ENCODE data around the gene PAX3. TPM values are rescaled to one million over a fixed set of nuclear protein-coding genes. Genes with fewer than 3 reads are reported as not detected.

The PAX3 gene
- total RNA-seq, 1 donor from 2014 or later: not detected

DNA sequence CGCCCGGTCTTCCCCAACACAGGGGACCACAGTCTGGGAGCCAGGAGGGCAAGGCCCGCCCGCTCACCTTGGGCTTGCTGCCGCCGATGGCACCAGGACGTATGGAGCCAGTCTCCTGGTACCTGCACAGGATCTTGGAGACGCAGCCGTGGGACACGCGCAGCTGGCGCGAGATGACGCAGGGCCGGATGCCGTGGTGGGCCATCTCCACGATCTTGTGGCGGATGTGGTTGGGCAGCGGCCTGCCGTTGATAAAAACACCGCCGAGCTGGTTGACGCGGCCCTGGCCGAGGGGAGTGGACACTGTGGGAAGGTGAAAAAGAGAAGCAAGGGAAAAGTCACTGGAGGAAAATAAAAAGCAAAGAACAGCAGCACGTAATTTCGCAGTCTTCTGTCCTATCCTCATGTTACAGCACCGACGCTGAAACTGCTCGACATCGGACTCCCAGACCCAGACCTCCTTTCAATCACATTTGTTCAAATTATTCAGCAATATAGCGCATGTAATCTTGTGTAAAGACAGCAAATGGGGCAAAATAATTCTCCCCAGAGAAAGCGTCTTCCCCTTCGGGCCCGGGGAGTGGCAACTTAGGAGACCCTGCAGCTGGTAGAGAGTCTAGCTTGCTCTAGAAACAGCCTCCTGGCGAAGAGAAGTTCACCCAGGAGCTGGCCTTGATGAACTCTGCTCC, 1.7 kb downstream of the PAX3 start:
- DNase-seq (ENCODE audit: low spot score): no peak

DNA sequence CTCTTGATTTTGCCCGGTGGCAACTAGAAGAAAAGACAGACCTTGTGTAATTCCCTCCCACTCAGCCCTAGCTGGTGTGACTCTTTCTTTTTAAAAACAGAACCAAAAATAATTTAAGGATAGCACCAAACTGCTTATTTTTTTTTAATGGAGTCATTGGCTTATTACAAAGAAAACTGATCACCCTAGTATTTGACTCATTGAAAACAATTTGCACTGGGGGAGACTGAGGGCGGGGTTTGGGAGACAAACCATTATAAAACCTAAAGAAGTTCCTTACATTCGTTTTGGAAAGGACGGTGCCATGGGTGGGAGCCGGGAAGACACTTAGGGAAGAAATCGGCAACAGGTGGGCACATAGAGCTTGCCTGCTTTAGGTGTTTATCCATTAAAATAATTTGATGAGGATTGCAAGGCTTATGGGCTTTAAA, 2.5 kb downstream of the PAX3 start:
- DNase-seq (ENCODE audit: low spot score): no peak

DNA sequence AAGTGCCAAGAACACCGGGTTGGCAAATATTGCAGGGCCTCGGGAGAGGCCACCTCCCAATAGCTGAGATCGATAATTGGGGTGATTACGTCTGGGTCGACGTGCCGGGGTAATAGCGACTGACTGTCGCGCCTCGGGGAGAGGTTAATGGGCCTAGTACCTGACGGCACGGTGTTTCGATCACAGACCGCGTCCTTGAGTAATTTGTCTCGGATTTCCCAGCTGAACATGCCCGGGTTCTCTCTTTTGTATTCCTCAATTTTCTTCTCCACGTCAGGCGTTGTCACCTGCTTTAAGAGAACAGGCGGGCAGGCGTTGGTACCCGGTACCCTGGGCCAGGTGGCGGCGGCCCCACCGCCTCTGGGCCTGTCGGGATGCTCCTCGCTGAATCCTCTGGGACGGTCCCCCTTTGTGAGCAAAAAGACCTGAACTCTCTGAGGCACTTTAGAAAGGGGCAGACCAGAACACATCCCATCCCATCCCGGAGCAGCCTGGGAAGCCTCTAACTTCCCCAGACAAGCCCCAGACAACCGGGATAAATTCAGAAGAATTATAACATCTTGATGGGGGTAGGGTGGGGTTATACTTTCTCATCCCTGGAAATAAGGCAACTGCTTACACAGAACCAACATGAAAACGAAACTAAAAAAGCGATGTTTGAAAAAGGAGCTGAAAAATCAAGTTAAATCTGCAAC, 3.3 kb downstream of the PAX3 start:
- DNase-seq (ENCODE audit: low spot score): no peak

DNA sequence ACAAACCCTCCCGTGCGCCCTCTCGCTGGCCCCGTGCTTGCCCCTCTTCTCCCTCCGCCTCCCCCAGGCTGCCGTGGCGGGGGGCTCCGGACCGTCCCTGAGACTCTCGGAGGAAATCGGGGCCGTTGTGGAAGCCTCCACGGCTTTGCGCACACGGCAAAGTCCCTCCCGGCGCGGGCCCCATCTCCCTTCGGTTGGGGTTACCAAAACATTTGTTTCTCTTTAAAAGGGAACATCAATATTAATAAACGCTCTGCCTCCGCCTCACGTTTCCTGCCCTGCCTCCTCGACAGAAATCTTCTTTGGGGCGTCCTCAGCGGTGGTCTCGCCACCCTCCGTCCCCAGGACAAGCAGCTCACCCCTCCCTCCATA, 3.8 kb downstream of the PAX3 start:
- no peak for DNase-seq (ENCODE audit: low spot score)

DNA sequence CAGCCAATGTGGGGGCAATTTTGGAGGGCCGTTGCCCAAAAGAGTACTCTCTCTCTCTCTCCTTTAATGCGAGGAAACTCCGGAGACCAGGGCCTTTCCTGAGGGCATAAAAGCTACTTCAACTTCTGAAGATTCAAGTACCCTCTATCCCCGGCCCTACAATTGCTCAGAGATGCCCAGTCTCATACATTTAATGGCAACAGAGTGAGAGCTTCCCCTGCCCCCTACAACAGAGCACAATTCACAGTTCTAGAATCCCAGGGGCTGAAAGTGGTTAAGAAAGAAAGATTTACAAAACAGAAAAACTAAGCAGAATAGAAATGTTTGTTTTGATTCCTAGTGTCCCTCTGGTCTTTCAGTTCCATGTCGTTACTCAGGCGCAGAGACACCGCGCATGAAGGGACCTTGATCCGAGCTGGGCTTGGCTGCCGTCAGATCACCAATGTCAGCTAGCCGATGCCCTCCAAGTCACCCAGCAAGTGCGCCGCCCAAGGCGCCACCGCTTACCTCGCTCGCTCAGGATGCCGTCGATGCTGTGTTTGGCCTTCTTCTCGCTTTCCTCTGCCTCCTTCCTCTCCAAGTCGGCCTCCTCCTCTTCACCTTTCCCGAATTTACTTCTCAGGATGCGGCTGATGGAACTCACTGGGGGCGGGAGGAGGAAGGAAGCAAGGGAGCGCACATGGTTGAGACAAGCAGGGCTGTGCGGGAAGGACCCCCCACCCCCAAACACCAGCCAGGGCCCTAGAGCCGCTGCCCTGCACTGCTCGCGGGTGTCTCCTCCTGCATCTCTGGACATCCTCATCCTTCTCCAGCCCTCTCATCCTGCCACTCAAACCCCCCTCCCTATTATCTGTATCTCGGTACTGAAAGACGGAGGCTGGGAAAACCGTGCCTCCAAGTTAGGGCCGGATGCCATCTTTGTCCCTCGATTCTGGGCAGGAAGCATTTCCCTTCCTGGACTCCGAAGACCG, 4.9 kb downstream of the PAX3 start:
- DNase-seq (ENCODE audit: low spot score): no peak

DNA sequence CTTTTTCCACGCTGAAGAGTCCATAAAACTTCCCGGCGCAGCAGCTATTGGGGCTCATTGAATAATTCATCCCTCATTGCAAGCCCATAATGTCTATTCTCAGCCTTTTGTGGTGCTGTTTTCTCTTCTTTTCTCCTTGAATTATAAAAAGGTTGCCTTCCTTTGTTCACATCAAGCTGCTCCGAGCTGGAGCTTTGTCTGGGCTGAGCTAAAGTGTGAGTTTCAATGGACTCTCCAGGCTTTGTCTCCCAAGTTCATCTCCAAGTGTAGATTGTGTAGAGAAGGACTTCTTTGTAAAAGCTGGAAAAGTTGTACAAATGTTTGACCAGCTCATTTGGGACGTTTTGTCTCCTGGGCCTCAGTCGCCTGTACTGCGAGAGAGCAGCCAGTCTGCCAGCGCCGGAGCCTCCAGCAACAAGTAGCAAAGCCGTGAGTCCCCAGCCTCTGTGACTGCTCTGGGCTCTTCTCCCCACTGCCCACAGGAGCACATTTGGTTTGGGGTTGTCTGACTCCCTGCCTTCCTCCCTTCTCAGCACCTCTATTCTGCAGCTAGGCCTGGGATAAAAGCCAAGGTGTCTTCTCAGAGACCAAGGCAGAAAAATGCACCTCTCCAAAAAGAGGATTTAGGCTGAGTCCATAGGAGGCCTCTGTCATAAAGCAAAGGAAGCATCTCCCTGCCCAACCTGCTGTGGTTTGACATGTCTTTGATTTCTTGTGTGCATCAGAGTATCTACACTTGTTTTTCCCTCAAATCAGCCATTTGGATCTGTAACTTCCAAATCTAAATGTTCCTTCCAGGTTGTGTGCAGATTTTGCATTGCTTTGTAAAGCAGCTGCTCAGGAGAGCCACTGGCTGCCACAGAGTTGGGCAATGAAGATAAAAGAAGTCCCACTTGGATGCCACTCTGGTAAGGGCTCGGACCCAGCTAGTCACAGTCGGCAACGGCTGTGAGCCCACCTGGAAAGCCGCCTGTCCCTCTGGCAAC, 6.4 kb downstream of the PAX3 start:
- no peak for DNase-seq (ENCODE audit: low spot score)

DNA sequence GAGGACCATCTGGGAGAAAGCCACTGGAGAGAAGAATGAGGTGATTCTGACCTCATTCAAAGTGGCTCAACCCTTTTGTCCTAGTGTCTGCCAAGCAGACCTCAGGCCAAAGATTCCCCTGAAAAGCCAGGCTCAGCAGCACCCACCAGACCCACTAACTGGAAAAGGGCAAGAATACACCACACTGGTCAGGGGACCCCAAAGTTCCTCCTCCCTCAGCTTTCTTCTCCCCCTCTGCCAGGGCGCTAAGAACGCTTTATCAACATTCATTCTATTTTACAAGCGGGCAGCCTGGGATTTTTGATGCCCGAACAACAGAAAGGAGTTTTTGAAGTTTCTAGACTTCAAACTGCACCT, 7.3 kb downstream of the PAX3 start:
- DNase-seq (ENCODE audit: low spot score): no peak

DNA sequence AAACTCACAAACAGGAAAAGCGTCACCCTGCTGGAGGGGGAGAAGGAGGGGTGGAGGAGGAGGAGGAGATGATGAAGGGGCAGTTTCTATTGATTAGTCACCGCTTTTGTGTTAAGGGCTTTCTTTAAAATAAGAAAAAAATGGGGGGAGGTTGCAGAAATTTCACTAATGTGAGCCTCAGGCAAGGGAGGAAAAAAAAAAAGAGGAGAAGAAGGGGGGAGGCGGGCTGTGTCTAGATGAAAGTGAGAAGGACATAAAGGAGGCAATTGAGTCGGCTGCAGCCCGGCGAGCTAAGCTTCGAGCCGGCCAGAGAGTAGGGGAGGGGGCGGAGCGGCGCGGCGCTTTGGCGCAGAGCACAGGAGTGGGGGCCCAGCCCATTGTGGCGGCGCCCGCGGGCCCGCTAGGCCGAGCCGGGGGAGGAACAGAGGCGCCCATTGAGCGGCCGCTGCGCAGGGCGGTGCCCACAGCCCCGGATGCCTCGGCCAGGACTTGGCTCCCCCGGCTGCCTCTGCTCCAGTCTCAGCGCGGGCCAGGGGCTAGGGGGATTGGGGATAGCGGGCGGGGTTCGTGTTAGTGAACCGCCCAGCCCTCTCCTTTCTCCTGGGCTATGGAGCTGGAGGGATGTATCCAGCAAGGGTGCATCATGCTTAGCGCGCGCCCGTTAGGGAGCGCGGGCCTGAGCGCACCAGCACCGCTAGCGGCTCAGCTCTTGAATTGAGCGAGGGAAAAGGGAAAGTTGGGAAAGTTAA, 7.9 kb downstream of the PAX3 start:
- no peak for DNase-seq (ENCODE audit: low spot score)

DNA sequence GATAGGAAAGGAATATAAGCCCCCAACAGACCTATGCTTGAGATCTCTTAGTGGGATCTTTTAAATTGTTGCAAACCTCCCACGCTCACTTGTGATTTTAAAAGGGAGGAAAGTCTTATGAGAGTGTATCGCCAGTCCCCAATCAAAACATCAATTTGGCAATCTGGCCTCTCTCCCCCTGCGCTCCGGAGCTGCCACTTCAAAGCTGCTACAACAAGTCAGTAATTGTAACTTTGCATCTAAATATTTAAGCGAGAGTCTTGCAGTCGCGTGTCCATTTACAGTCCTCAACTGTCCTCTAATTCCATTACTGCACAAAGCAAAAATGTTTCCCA, 8.4 kb downstream of the PAX3 start:
- no peak for DNase-seq (ENCODE audit: low spot score)

DNA sequence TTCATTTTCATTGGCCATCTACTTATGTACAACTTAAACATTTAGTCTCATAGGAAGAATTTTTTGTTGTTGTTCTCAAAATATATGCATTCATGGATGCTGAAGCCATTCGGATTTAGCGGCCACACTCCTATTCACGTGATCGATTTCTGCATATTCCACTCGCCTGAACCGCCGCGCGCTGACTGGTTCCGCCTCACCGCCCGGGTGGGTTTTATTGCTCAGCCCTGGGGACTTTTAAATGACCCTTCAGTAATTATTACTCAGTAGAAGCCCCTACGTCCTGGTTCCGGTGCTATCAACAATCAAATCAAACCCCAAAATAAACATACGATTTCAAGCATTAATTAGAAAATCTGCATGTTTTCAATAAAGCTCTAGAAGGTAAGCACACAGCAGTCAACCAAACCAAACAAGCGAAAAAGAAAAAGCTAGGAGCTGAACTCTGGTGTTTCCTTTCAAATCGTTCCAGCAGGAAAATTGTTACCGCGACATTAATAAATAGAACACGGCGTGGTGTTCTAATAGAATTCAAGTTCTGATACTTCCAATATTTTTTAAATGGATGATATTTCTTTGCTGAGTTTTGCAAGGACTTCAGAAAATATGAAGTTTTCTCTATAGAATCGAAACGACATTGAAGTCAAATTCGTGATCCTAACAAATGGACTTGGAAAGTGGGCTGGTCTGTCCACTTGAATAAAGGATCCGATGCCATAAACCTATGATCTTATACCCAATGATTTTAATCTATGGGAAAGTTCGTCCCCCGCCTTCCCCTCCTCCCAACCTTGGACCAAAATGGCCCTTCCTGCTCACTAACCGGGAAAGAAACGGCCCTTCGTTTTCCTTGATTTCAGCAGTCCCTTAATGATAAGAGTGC, 9.3 kb downstream of the PAX3 start:
- DNase-seq (ENCODE audit: low spot score): no peak

DNA sequence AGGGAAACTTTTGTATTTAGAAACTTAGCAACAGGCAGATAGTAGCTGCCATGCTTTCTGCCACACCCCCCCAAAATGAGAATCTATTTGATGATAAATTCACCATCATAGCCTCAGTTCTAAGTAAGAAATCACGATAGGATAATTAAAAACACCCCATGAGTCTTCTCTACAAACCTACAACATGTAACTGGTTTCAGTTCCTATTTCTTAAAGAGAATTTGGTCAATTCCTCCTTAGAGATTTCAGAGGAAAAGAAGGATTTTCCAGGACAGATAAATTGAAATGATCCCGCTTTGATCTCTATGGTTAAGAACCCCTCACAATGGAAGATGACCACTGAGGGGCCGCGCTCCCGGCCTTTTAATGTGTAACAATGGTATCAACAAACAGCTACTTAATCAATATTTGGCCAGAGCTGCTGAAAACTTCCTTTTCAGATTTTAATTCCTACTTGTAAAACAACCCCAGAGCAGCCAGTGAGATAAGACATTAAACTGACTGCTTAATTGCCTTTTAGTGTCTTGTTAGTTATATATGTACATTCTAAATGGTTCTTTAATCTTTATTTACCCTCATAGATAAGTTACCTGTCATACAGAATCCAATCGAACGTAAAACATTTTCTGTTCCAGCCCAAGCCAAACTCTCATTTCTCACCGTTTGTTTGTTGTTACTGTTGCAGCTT, 10.1 kb downstream of the PAX3 start:
- no peak for DNase-seq (ENCODE audit: low spot score)

DNA sequence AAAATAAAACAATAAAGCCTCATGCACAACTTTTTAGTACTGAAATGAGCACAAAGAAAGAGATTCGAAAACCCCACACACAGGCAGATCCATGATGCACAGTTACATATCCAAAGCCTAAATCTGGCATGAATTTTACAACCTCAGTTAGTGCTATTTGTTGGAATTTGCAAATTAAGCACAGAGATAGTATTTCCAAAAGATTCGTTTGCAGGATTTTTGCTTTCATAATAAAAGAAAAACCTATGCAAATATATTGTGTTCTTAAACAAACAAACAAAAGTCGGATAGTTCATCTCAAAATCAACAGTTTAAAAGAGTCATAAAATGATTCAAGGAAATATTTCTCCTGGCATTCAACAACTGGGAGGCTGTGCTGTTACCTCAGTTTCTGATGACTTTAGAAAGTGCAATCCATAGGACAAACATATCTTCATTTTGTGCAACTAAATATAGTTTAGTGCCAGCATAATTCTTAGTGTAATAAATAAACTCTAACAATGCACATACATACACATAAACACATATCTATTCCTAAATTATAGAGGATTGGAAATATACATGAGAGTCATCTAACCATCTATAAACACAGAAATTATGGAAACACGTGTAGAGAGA, 10.8 kb downstream of the PAX3 start:
- DNase-seq (ENCODE audit: low spot score): no peak

DNA sequence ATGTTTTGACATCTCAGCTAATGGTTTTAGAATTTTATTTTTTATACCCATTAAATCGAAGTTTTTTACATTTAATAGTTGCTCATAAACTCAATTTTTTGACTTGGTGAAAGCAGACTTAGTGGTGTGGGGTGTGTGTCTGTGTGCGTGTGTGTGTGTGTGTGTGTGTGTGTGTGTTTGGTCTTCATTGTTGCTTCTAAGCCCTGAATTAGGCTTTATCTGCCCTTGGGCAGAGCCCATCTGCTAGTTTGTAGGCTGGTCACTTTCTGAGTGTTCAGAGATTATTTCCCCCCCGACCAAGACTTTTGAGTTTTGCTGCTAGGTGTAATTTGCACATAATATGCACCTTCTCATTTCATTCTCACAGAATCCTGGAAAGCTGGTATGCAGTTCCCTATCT, 14.3 kb downstream of the PAX3 start:
- no peak for DNase-seq (ENCODE audit: low spot score)

DNA sequence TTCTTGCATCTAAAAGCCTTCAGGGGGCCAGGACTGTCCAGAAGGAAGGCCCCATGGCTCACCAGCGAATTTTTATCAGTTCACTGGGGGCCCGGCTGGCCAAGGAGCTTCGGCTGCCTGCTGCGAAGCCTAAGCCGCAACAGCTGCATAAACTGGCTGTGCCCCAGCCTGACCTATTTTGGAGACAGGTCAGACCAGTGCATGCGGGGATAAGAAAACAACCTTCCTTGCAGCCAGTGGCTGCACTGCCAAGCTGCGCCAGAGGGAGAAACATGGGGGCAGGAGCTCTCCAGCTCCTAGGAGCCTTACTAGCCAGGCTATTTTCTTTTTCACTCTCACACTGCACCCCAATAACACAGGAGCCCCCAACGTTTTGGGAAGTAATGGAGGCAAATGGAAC, 15.2 kb downstream of the PAX3 start:
- DNase-seq (ENCODE audit: low spot score): no peak

DNA sequence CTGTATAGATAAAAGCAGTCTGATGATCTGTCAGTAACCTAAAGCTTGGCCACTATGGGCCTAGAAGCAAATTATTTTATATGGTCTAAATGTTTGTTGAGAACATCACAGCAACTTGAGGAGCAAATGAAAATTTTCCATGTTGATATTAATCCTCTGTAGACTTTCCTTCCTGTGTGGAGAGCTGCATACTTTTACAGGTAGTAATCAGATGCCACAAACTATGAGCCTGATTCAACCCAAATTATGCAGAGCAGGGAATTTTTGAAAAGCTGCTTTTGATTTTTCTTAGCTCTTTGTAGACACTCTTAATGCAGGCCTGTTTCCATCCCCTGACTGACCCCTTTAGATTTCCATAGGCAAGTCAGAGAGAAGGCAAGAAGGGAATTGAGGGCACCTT, 17.3 kb downstream of the PAX3 start:
- no peak for DNase-seq (ENCODE audit: low spot score)

DNA sequence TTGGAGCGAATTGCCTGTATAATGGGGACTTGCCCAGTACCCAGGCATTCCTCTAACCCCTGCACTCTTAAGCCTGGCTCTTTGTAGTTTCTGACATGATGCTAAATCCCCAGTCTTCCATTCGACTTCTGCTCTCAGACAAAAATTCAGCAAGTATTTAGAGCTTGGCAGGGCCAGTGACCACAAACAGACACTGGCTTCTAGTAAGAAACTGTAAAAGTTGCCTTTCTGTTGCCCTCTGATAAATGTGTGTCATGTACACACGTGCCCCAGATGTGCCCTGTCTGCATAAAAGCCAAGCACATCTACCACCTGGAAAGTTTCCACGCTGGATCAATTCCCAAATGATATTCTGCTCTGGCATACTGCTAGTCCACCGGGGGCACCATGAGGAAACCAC, 18.0 kb downstream of the PAX3 start:
- no peak for DNase-seq (ENCODE audit: low spot score)

DNA sequence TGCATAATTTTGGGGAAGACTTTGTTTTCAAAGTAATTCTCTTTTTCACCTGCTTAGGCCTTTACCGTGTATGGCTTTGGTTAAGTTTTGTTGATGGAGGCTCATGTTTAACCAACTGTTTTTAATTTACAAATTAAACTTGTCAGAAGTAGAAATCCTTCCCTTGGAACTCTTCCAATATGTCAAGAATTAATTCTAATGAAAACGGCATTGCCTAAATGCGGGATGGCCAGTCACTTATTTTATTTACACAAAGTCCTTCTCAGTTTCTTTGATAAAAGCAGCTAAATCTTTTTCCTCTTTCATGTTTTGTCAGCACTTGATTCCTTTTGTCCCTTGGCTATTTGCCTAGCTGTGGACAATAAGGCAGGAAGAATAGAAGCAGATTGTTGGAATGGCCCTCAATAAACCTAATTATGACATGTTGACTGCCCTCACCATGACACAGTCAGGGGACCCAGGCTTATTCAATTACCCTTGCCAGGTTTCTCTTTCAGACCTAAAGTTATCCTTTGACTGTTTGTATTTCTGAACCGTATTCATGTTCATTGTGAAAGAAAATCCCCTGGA, 26.3 kb downstream of the PAX3 start:
- no peak for DNase-seq (ENCODE audit: low spot score)

DNA sequence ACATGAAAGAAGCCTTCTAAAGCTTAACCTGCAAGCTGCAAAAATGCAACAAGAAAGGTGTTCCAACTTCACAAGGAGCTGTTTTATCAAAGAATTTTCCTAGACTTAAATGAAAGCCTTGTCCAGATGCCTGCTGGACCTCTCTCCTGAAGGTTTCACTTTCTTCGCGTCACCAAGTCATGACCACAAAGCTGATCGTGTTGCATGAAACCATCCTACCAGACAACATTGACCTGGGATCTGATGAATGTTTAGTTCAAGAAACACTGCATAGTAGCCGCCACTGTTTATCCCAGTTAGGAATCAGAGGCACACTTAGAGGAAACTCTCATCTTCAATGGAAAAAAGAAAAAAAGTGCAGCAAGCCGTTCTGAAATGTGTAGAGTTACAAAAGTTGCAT, 26.9 kb downstream of the PAX3 start:
- no peak for DNase-seq (ENCODE audit: low spot score)
